HG02642 (cell line): ENCODE results near the gene FNDC3A.
A peak's percentile ranks its signal among the peaks of the same experiment; 100 is the strongest.
"Not testable (repeated sequence)": the region's sequence is repeated elsewhere in the genome, so short reads cannot be mapped to it uniquely, and the experiment has no call there.

Experiments used
- ATAC-seq: cut with Tn5 transposase; IDR thresholded peaks from one replicate; pipeline ENCODE4 v1.9.1; 2021; ENCODE audit warnings: mild to moderate bottlenecking; ENCODE audit not compliant: unreplicated experiment, poor library complexity

The FNDC3A gene

GRCh38 chr13:49118455-49118854, 142.7 kb downstream of the FNDC3A start:
- ATAC-seq = not testable (repeated sequence)

GRCh38 chr13:49124693-49125304, 149.1 kb downstream of the FNDC3A start:
- no peak for ATAC-seq

- ATAC-seq = no peak
Measured at GRCh38 chr13:49125964-49126524, 150.3 kb downstream of the FNDC3A start.

GRCh38 chr13:49132479-49133002, 156.8 kb downstream of the FNDC3A start:
- ATAC-seq = no peak

GRCh38 chr13:49134305-49134704, 158.6 kb downstream of the FNDC3A start:
- no peak for ATAC-seq

- ATAC-seq = not testable (repeated sequence)
Measured at GRCh38 chr13:49137138-49137643, 161.5 kb downstream of the FNDC3A start.

GRCh38 chr13:49140910-49141611, 165.3 kb downstream of the FNDC3A start:
- ATAC-seq = no peak

GRCh38 chr13:49146950-49147355, 171.2 kb downstream of the FNDC3A start:
- no peak for ATAC-seq

GRCh38 chr13:49148405-49148804, 172.7 kb downstream of the FNDC3A start:
- no peak for ATAC-seq

- not testable (repeated sequence) for ATAC-seq
Measured at GRCh38 chr13:49157955-49158584, 182.4 kb downstream of the FNDC3A start.

GRCh38 chr13:49163162-49163561, 187.4 kb downstream of the FNDC3A start:
- not testable (repeated sequence) for ATAC-seq

- ATAC-seq = no peak
Measured at GRCh38 chr13:49164712-49165111, 189.0 kb downstream of the FNDC3A start.

GRCh38 chr13:49165798-49166752, 190.4 kb downstream of the FNDC3A start:
- ATAC-seq = no peak

- ATAC-seq = no peak
Measured at GRCh38 chr13:49171359-49171758, 195.6 kb downstream of the FNDC3A start.

- ATAC-seq = no peak
Measured at GRCh38 chr13:49183672-49184325, 208.1 kb downstream of the FNDC3A start.

GRCh38 chr13:49184621-49185020, 208.9 kb downstream of the FNDC3A start:
- ATAC-seq = no peak

GRCh38 chr13:49185264-49185663, 209.6 kb downstream of the FNDC3A start:
- peak; percentile 71 for ATAC-seq

- no peak for ATAC-seq
Measured at GRCh38 chr13:49190901-49191300, 215.2 kb downstream of the FNDC3A start.

- no peak for ATAC-seq
Measured at GRCh38 chr13:49206641-49207040, 230.9 kb downstream of the FNDC3A start.
